ENCODE measurements around the gene DLST.

The DLST gene

GRCh38 chr14:74860899-74861733, 20.6 kb upstream of the DLST start:
- DNase-seq (ENCODE audit: low spot score) = peak; percentile 89

- DNase-seq (ENCODE audit: low spot score) = no peak
These were observed 20.0 kb upstream of the DLST start for GRCh38 chr14:74861734-74862090.

- no peak for DNase-seq (ENCODE audit: low spot score)
These were observed 18.4 kb upstream of the DLST start for GRCh38 chr14:74863274-74863673.

GRCh38 chr14:74864198-74864597, 17.5 kb upstream of the DLST start:
- DNase-seq (ENCODE audit: low spot score) = no peak

- DNase-seq (ENCODE audit: low spot score) = no peak
These were observed 16.6 kb upstream of the DLST start for GRCh38 chr14:74865156-74865555.

- DNase-seq (ENCODE audit: low spot score) = no peak
These were observed 14.9 kb upstream of the DLST start for GRCh38 chr14:74866708-74867389.

GRCh38 chr14:74867673-74868072, 14.0 kb upstream of the DLST start:
- no peak for DNase-seq (ENCODE audit: low spot score)

GRCh38 chr14:74868739-74869138, 13.0 kb upstream of the DLST start:
- DNase-seq (ENCODE audit: low spot score) = no peak

GRCh38 chr14:74871819-74872218, 9.9 kb upstream of the DLST start:
- no peak for DNase-seq (ENCODE audit: low spot score)

- DNase-seq (ENCODE audit: low spot score) = no peak
These were observed 6.5 kb upstream of the DLST start for GRCh38 chr14:74875204-74875603.

- no peak for DNase-seq (ENCODE audit: low spot score)
These were observed 5.5 kb upstream of the DLST start, which contains the start of gene PROX2 for GRCh38 chr14:74875941-74876913. Gene PROX2, minus strand, starts transcription at chr14:74876145. Its CDS starts 12,311 bp downstream, at chr14:74863834.

- no peak for DNase-seq (ENCODE audit: low spot score)
These were observed 2.1 kb upstream of the DLST start for GRCh38 chr14:74879427-74880182.

GRCh38 chr14:74882103-74882920, 596 bp downstream of the DLST start:
- no peak for DNase-seq (ENCODE audit: low spot score)

GRCh38 chr14:74886001-74886400, 4.3 kb downstream of the DLST start:
- DNase-seq (ENCODE audit: low spot score) = no peak

- DNase-seq (ENCODE audit: low spot score) = no peak
These were observed 6.7 kb downstream of the DLST start for GRCh38 chr14:74888164-74889158.

GRCh38 chr14:74890262-74890661, 8.5 kb downstream of the DLST start:
- no peak for DNase-seq (ENCODE audit: low spot score)

GRCh38 chr14:74891870-74892269, 10.2 kb downstream of the DLST start:
- no peak for DNase-seq (ENCODE audit: low spot score)

- no peak for DNase-seq (ENCODE audit: low spot score)
These were observed 11.0 kb downstream of the DLST start for GRCh38 chr14:74892745-74893144.

- DNase-seq (ENCODE audit: low spot score) = no peak
These were observed 11.9 kb downstream of the DLST start for GRCh38 chr14:74893614-74894091.

All from D341Med (cell line).